ENCODE data around the gene GZMA. TPM values are rescaled to one million over a fixed set of nuclear protein-coding genes. Genes with fewer than 3 reads are reported as not detected.

Gene GZMA
- total and polyA plus RNA-seq, 2 donors (not counting 3 experiments of a cell fraction or from before 2014, with no cell fraction given): not detected

GRCh38 chr5:55123365-55123764 lies 20.9 kb downstream of the GZMA start:
- H3K4me1 ChIP-seq (ENCODE audit: control insufficient read depth, extremely low read depth, insufficient read depth, low read length): no peaks in the 10 kb centered on the region
- dilution Hi-C loops (cut with MboI; ENCODE audit: extremely low pct_ligation_motif_present, low sequenced_read_pairs): no loop called here
- FAIRE-seq (no peak), DNase-seq (ENCODE audit: low read depth, low spot score) (no peak)
- no peak overlapping the region for H3K27ac ChIP-seq (ENCODE audit: insufficient read depth, low read depth, low read length)
- no peaks in the 10 kb centered on the region for H3K27me3 ChIP-seq (ENCODE audit: control insufficient read depth in 2 of 2, insufficient read depth in 2 of 2, low read length in 2 of 2)
- ChIA-PET POLR2A (no interaction called here), CTCF (interaction anchor here (1.2 kb wide), 1 partner anchor 179 kb away, joined by 3 read pairs; no protein-coding TSS in a partner anchor)
- no TSS peak for BruUV-seq (replicated peaks)
- H3K4me3 ChIP-seq (replicated peaks in 1 of 3; ENCODE audit: insufficient read depth in 1 of 3, low read depth in 1 of 3, low read length in 3 of 3): no peak overlapping the region
- no peaks in the 10 kb centered on the region for H3K36me3 ChIP-seq (ENCODE audit: control insufficient read depth in 2 of 2, extremely low read depth in 1 of 2, insufficient read depth in 2 of 2, low read length in 2 of 2)
- no peak overlapping the region for H3K9ac ChIP-seq (replicated peaks; ENCODE audit: extremely low read depth, insufficient read depth, low read length)
- intact Hi-C loops (cut with micrococcal nuclease): no loop called here
- no peaks in the 10 kb centered on the region for H3K79me2 ChIP-seq (ENCODE audit: control insufficient read depth, insufficient read depth, low read length)
- no peak overlapping the region for H3K4me2 ChIP-seq (ENCODE audit: insufficient read depth, low read length)
- TF ChIP-seq MYC (IDR thresholded peaks at IDR 0.05; ENCODE audit: low read depth, low read length): no peak
- no peak for TF ChIP-seq EZH2 (IDR thresholded peaks at IDR 0.05; ENCODE audit: borderline replicate concordance, low read depth, low read length, severe bottlenecking)
- TF ChIP-seq POLR2AphosphoS5 (IDR thresholded peaks at IDR 0.05; ENCODE audit: insufficient read depth, low read depth, low read length): no peak
- TF ChIP-seq POLR2A (IDR thresholded peaks at IDR 0.05; ENCODE audit: low read depth, low read length): no peak
- TF ChIP-seq JUN (IDR thresholded peaks at IDR 0.05; ENCODE audit: borderline replicate concordance, insufficient read depth, insufficient read length, low read depth): no peak
- TF ChIP-seq GATA2 (IDR thresholded peaks at IDR 0.05; ENCODE audit: insufficient read depth, insufficient read length, low read depth, low read length): no peak
- no peak for TF ChIP-seq MAX (IDR thresholded peaks at IDR 0.05; ENCODE audit: insufficient read depth, insufficient read length)
- no peak for TF ChIP-seq FOS (IDR thresholded peaks at IDR 0.05; ENCODE audit: borderline replicate concordance, insufficient read depth, low read length)
- TF ChIP-seq CTCF (IDR thresholded peaks at IDR 0.05; ENCODE audit: extremely low read depth in 1 of 2, insufficient read depth in 1 of 2, low read depth in 1 of 2, low read length in 2 of 2): no peak
- H3K9me3 ChIP-seq (replicated peaks; ENCODE audit: control insufficient read depth, insufficient read depth, low read length): no peaks in the 10 kb centered on the region
- H4K20me1 ChIP-seq (replicated peaks; ENCODE audit: control insufficient read depth, extremely low read depth, insufficient read depth, low read length): no peaks in the 10 kb centered on the region
- H2AFZ ChIP-seq (ENCODE audit: low read depth, low read length): no peak overlapping the region
- no peaks in the 10 kb centered on the region for H3K9me1 ChIP-seq (replicated peaks; ENCODE audit: control insufficient read depth, extremely low read depth, insufficient read depth, low read length)
